ENCODE measurements around the gene DYSF.

DYSF gene

DNA sequence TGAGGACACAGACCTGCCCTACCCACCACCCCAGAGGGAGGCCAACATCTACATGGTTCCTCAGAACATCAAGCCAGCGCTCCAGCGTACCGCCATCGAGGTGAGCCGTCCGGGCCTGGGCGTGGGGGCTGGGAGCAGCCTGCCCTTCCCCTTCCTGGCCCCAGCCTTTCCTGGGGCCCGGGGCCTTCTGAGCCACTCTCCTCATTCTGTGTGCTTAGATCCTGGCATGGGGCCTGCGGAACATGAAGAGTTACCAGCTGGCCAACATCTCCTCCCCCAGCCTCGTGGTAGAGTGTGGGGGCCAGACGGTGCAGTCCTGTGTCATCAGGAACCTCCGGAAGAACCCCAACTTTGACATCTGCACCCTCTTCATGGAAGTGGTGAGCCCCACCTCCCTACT is 157.9 kb downstream of the DYSF start:
- ChIA-PET POLR2A (ENCODE audit: low non-redundant PET) (no interaction called here), CTCF (no interaction called here)
- no peak for DNase-seq (ENCODE audit: low spot score)
- H3K27ac ChIP-seq = no peak overlapping the region
- TF ChIP-seq, protein P1, sequence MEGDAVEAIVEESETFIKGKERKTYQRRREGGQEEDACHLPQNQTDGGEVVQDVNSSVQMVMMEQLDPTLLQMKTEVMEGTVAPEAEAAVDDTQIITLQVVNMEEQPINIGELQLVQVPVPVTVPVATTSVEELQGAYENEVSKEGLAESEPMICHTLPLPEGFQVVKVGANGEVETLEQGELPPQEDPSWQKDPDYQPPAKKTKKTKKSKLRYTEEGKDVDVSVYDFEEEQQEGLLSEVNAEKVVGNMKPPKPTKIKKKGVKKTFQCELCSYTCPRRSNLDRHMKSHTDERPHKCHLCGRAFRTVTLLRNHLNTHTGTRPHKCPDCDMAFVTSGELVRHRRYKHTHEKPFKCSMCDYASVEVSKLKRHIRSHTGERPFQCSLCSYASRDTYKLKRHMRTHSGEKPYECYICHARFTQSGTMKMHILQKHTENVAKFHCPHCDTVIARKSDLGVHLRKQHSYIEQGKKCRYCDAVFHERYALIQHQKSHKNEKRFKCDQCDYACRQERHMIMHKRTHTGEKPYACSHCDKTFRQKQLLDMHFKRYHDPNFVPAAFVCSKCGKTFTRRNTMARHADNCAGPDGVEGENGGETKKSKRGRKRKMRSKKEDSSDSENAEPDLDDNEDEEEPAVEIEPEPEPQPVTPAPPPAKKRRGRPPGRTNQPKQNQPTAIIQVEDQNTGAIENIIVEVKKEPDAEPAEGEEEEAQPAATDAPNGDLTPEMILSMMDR (conservative IDR thresholded peaks at IDR 0.05; ENCODE audit: low read depth) = no peak

DNA sequence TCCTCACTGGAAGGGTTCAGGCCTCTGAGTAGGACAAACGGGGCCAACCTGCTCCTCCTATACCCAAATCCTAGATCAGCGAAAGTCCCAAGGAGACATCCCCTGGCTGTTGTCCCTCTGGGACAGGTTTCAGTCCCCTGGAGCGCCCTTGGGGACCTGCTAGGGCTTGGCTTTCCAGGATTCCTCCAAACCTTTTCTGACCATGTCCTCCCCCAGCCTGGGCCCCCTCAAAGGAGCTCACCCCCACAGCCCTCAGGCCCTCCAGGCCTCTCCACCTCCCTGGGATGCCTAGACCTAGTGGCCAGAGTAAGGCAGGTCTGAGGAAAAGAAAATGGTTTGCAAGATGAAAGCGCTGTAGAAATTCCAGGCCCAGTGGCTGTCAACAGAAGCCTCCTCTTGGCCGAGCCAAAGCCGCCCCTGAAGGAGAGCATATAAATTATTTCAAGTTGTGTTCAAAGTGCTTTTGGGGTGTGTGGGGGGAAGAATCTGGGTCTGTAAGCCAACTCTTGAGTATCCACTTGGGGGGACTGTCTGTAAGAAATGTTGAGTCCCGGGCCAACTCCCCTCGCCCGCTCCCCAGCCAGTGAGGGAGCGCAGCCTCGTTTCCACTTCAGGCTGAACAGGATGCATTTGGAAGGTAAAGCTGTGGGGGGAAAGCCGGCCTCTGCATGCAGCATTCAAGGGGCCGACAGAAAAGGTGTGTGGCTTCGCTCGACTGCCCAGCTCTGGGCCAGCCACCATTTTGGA is 158.6 kb downstream of the DYSF start:
- ChIA-PET POLR2A (ENCODE audit: low non-redundant PET) (no interaction called here), CTCF (no interaction called here)
- H3K27ac ChIP-seq = no peak overlapping the region
- DNase-seq (ENCODE audit: low spot score) = no peak
- TF ChIP-seq, protein P1 (conservative IDR thresholded peaks at IDR 0.05; ENCODE audit: low read depth) = no peak

GRCh38 chr2:71612581-71613402 is 159.4 kb downstream of the DYSF start:
- POLR2A ChIA-PET (ENCODE audit: low non-redundant PET) = no interaction called here
- CTCF ChIA-PET = no interaction called here
- no peak overlapping the region for H3K27ac ChIP-seq
- TF ChIP-seq, protein P1 (conservative IDR thresholded peaks at IDR 0.05; ENCODE audit: low read depth) = no peak
- no peak for DNase-seq (ENCODE audit: low spot score)

DNA sequence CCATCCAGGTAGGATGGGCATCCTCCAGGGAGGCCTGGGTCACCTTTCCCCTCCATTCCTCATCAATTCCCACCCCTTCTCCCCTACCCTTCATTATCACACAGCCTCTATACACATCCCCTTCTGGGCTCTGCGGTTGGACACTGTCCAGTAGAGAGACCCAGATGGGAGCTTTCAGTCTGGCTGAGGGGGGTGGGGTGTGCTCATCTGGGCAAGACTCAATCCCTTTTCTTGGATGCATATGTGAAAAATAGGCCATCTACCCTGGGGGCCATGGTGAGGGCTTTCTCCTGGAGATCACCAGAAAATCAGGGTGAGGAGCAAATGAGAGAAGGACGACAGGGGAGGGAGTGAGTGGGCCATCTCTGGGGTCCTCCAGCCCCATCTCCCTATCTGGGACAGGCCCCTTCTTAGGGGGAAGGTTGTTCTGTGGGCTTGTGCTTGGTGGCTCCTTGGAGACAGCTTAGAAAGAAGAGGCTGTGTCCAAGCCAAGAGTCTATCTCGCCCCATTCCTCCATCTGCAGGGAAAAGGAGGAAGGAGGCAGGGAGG is 160.1 kb downstream of the DYSF start:
- DNase-seq (ENCODE audit: low spot score) = no peak
- no peak overlapping the region for H3K27ac ChIP-seq
- CTCF ChIA-PET = no interaction called here
- POLR2A ChIA-PET (ENCODE audit: low non-redundant PET) = no interaction called here
- TF ChIP-seq, protein P1 (conservative IDR thresholded peaks at IDR 0.05; ENCODE audit: low read depth) = no peak

DNA sequence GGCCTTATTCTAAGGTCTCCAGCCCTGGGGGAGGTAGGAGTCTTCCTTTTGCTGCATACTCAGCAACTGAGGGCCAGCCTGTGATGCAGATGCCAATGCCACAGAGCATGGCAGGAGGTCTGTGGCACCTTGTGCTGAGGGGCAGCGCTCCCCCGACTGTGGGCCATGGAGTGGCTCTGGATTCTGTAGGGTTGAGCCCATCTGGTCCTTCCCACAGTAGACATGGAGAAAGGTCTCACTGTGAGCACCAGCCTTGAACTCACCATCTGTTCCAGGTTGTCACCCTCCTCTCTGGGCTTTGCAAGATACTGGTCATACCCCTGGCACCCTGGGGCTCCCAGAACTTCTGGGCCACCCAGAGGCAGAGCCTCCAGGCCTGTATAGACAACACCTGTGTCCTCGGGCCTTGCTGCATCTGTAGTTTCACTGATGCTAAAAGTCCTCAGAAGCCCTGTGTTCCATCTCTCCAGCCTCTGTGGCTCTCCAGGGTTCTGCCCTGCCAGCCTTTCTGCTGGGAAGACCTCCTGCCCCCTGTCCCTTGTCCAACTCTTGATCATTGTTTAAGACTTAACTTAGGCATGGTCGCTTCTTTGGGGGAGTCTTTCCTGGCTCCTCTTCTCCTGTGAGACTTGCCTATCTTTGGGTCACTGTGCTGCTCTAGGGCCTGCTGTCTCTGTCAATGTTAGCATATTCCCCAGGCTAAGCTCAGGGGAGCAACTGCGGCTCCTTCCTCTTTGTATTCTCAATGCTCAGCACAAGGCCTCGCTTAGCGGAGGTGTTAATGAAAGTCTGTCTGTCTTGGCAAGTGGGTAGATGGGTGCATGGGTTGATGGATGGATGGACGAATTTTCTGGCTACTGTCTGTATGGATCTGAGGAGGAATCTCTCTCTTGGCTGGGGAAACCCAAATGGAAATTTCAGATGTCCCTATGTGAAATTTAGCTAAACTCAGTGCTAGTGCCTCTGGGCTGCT is 160.9 kb downstream of the DYSF start:
- no peak overlapping the region for H3K27ac ChIP-seq
- ChIA-PET POLR2A (ENCODE audit: low non-redundant PET) (no interaction called here), CTCF (interaction anchor here (0.6 kb wide), 1 partner anchor 68 kb away, joined by 3 read pairs; no protein-coding TSS in a partner anchor)
- TF ChIP-seq, protein P1 (conservative IDR thresholded peaks at IDR 0.05; ENCODE audit: low read depth) = no peak
- no peak for DNase-seq (ENCODE audit: low spot score)

All from RWPE1 (cell line).